G401.6 (cell line): Measurements from ENCODE around the gene MAPK8IP3.
"Not testable (repeated sequence)": the region's sequence is repeated elsewhere in the genome, so short reads cannot be mapped to it uniquely, and the experiment has no call there.

Experiments used
- FAIRE-seq: peaks from 2 replicates; lab custom pipeline; 2012; peaks lifted over from hg19 to GRCh38; lab: Jason Lieb, UNC

Gene MAPK8IP3

DNA sequence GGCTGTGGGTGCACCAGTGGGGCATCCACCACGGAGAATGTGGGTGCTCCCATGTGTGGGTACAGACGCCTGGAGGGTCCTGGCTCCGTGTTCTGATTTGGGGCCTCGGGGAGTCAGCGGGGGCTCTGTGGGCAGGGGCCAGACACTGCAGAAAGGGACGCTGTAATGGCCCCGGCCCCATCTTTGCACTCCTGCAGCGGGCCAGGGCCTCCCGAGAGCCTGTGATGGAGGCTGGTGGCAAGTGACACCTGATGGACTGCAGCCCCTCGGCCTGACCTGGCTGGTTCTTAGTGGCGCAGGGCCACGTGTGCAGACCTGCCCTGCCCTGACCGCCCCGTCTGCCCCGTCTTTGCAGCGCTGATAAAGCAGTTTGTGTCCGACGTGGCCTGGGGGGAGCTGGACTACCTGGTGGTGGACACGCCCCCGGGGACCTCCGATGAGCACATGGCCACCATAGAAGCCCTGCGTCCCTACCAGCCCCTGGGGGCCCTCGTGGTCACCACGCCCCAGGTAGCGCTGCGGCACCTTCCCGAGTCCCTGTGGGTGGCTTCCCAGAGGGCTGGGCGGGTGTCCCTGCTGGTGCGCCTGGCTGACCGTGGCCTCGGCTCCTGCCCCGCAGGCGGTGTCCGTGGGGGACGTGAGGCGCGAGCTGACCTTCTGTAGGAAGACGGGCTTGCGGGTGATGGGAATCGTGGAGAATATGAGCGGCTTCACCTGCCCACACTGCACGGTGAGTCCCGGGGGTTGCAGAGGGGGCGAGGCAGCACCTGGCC is 81.5 kb downstream of the MAPK8IP3 start:
- FAIRE-seq = no peak

DNA sequence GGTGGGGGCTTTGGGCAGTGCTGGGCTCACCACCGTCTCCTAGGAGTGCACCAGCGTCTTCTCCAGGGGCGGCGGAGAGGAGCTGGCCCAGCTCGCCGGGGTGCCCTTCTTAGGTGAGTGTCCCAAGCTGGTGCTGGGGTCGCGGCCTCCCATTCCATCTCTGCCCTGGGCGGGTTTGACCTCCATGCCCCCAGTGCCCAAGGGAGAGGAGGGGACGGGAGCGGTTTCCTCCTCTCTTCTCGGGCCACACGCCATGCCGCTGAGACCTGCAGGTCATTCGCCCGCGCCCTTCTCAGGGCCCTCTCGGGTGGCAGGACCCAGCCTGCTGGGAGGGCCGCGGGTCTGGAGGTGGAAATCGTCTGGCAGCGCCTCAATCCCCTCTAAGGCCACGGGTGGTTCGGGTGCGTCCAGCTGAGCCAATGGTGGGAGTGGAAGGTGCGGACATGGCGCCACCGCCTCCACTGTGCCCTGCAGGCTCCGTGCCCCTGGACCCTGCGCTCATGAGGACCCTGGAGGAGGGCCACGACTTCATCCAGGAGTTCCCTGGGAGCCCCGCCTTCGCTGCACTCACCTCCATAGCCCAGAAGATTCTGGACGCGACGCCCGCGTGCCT is 82.2 kb downstream of the MAPK8IP3 start:
- no peak for FAIRE-seq

DNA sequence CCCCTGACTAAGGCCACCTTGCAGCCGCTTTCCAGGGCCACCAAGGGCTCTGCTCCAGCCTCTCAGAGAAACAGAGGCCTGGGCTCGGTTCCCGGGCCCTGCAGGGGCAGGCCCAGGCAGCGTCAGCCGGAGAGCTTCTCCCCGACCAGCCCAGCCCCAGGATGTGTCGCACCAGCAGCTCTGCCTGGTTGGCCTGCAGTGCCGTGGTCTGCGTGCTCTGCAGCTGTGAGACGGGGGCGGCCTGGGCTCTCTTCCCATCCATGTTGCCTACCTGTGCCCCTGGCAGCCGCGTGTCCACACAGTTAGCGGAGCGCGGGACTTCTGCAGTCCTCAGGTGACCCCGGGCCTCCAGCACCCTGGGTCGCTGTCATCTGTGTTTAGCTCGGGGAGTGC is 82.7 kb downstream of the MAPK8IP3 start:
- FAIRE-seq = no peak

DNA sequence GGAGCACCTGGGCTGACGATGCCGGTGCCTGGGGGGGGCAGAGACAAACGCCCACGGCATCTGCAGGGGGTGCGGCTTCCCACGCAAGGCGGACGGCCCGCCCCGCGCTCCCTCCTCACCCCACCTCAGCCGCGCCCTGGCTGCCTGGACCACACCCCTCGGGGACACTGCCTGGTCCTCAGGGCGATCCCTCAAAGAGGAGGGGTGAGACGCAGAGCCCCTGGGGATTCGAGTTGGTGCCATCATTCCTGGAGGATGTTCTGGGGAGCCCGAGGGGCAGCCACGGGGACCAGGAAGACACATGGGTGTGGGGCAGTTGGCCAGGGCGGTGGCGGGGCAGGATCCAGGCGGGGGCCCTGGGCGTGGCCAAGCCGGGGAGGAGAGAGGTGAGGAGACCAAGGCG is 83.6 kb downstream of the MAPK8IP3 start:
- no peak for FAIRE-seq

DNA sequence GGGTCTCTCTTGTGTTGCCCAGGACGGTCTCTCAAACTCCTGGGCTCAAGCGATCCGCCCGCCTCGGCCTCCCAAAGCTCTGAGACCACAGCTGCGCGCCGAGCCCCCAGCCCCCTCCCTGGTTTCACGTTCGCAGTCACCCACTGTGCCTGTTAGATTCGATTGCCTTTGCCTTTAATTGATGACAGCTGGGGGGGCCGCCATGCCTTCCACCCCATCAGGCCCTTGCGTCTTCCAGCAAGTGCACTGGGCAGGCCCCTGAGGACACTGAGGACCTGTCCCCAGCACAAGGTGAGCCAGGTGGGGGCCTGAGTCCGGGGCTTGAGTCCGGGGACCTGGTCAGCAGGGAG is 84.2 kb downstream of the MAPK8IP3 start:
- FAIRE-seq = no peak

DNA sequence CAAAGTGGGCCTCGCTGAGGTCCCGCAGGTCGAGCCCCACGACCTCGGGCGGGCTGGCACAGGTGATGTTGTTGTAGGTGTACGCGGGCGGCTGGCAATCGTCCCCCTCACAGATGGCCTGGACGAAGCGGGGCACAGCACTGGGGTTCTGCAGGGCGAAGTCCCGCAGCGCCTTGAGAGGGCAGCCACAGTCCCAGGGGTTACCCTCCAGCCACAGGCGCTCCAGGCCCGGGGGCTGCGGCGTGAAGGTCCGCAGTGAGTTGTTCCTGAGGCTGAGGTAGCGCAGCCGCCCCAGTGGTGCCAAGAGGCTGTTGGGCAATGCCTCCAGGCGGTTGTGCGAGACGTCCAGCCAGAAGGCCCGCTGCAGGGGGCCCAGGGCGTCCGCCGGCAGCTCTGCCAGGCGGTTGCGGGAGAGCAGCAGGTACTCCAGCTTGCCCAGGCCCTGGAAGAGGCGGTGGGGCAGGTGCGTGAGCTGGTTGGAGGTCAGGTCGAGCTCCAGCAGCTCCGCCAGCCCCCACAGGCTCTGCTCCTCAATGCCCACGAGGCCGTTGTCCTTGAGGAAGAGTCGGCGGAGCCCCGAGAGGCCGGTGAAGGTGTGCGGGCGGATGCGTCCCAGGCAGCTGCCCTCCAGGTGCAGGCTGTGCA is 84.7 kb downstream of the MAPK8IP3 start:
- FAIRE-seq = no peak

DNA sequence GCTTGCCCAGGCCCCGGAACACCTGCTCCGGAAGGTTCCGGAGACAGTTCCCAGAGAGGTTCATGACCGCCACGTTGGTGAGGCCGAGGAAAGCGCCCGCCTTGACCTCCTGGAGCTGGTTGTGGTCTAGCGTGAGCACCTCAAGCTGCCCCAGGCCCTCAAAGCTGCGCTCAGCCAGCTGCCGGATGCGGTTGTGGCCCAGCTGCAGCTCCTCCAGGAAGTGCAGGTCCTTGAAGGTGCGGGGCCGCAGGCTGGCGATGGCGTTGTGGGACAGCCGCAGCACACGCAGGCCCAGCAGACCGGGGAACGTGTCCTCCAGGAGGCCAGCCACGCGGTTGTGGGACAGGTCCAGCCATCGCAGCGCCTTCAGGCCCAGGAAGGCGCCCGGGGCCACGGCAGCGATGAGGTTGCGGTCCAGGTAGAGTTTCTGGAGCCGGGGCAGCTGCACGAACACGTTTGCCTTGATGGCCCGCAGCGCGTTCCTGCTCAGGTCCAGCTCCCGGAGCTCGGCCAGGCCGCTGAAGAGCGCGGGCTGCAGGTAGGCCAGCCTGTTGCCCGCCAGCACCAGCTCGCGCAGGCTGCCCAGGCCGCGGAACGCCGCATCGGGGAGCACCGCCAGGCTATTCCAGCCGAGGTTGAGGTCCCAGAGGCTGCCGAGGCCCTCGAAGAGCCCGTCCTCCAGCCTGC is 85.4 kb downstream of the MAPK8IP3 start:
- no peak for FAIRE-seq

DNA sequence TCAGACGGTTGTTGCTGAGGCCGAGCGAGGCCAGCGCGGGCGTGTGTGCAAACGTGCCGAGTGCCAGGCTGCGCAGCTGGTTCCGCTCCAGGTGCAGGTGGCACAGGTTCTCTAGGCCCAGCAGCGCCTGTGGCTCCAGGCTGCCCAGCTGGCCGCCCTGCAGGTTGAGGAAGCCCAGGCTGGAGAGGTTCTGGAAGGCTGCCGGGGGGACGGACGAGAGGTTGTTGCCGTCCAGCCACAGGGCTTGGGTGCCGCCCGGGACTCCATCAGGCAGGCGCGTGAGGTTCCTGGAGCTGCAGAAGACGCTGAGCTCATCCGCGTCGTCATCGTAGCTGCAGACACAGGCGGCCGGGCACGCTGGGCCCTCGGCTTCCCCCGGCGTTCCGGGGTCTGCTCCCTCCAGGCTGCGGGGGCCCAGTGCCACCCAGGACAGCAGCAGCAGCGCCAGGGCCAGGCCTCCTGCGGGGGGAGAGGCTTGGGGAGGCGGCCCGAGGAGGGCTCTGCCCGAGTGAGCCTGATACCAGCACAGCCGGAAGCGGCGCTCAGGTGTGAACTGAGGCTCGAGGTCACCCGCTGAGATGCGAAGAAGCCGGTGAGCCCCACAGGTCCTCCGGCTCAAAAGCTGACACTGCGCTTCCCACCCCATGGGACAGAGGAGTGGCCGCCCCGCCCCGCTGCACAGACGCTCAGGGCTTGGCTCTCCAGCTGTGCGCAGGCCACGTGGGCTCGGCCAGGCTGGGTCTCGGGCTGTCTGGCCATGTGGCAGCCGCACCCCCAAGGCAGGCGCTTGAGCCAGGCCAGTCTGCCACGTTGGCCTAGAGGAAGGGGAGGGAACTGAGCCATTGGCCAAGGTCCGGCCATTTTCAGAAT is 86.2 kb downstream of the MAPK8IP3 start:
- FAIRE-seq = no peak

DNA sequence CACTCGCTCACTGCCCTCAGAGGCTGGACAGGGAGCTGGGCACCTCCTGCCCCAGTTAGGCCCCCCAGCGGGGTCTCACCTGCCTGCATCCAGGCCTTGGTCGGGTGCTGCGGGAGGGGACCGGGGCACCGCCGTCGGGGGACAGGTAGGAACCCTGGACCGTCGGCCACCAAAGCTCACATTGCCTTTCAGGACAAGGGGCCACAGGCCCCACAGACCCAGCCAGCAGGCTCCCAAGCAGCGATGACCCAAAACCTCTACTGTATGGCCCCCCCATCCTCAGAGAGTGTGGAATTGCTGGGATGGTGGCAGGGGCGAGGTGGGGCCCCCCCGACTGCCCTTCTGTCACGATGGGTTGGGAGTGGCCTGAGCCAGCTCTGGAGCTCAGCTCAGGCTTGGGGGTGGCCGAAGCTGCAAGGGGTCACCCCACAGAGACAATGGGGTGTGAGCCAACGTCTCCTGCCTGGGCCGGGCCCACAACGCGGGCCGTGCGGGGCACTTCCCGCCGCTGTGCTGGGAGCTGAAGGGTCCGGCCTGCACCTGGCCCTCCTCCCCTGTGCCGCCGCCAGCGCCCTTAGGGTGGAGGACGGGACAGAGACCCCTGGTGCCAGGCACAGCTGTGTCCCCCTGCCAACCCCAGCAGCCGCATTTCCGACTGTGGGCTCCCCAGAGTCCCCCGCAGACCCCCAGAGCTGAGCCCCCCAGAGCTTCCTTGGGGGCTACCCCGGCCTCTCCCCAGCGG is 87.0 kb downstream of the MAPK8IP3 start:
- FAIRE-seq = no peak

DNA sequence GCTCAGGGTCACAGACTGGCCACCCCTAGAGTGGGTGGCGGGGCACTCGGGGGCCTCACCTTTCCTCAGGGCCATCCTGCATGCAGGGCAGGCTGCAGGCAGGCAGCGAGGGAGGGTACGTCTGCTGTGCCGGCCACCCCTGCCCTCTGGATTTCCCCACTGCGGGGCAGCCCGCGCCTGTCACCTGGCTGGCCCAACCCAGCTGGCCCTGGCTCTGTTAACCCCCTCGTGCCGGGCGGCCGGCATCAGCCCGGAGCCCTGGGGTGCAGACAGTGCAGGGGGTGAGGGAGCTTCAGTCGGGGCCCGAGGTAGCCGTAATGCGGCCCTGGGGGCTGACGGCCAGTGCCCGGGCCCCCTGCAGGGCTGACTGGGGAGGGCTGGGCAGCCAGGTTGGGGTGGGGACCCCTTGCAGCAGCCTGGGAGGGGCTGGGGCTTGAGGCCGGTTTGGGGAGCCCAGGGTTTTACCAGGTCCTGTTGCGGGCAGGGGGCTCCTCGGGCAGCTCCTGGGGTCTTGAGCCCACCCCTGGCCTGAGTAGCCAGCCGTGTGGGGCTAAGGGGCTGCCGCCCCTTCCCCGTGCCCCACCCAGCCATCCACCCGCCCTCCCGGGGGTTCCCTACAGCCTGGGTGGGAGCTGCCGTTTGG is 87.7 kb downstream of the MAPK8IP3 start, which contains the start of gene IGFALS:
IGFALS (minus strand) TSS at position 128 of the 643 bp plus-strand sequence; CDS start at position 75, 53 bp downstream.
- no peak for FAIRE-seq

DNA sequence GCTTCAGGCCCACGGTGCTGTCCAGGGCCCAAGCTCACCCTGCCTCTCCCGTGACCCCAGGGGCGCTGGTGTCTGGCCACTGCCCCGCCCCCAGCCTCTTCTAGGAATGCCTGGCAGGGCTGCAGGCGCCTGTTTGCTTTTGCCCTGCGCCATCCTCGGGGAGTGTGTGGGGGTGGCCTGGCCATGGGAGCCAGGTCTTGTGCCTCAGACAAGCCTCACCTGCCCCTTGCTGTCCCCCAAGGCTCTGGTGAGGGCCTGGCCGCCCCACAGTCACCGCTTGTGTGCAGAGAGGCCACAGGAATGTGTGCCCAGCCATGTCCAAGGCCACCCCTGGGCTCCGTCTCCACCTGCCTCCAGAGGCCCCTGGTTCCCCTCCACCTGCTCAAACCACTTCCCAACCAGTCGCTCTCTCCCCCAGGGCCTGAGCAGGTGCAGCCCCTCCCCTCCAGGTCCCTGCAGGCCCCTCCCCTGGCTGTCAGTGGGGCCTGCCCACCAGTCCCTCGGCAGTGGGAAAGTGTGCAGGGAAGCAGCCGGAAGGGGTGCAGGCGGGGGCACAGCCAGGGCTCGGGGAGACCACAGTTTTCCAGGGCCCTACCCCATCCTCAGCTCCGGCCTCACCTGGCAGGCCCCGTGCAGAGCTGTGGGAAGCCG is 88.4 kb downstream of the MAPK8IP3 start:
- FAIRE-seq = no peak

DNA sequence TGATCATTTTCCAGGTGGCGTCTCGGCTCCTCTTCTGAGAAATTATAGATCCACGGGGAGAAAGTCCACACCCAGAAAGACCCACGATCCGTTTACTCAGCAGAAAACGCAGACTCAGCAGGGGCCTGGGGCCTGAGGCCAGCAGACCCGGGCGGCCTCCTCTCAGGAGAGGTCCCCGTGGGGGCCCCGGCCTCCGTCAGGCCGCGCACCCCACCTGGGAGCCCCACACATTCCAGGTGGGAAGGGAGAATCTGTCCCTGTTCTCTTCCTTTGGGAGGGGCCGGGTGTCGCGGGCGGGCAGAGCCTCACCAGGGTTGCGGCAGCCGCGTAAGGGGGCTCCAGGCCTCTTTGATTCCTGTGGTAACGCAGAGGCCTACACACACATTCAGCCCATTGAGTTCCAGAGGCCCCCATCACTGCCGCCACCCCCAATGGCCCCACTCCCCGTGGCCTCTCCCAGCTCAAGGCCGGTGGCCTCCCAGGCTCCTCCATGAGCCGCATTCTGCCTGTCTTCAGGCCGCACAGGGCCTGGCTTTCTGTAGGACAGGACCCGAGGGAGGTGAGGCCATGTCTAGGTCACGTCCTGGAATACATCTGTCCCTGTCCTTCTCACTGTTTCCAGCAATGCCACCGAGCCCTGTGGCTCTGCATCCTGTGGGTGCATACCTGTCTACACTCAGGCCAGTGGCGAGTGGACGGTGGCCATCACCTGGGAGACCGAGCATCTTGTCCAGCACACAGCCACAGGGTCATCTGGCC is 89.1 kb downstream of the MAPK8IP3 start:
- no peak for FAIRE-seq

DNA sequence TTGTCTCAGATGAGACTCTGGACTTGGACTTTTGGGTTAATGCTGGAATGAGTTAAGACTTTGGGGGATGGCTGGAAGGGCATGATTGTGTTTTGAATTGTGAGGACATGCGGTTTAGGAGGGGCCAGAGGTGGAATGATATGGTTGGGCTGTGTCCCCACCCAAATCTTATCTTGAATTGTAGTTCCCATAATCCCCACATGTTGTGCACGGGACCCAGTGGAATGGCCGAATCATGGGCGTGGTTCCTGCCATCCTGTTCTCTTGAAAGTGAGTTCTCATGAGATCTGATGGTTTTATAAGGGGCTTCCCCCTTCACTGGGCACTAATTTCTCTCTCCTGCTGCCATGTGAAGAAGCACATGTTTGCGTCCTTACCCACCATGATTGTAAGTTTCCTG is 93.3 kb downstream of the MAPK8IP3 start:
- not testable (repeated sequence) for FAIRE-seq

DNA sequence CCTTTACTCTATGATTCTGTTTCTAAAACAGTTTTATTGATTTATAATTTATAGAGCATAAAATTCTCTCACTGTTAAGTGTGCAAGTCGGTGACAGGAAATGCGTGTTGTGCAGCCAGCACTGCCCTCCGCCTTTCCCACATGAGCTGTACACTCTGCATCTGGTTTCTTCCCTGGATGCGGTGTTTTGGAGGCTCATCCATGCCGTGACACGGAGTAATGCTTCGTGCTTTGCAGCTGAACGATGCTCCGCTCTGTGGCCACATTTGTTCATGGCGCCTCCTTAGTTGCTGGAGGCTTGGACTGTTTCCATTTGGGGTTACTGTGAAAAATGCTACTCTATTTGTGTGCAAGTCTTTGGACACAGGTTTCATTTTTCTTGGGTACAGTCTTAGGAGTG is 94.7 kb downstream of the MAPK8IP3 start:
- no peak for FAIRE-seq

DNA sequence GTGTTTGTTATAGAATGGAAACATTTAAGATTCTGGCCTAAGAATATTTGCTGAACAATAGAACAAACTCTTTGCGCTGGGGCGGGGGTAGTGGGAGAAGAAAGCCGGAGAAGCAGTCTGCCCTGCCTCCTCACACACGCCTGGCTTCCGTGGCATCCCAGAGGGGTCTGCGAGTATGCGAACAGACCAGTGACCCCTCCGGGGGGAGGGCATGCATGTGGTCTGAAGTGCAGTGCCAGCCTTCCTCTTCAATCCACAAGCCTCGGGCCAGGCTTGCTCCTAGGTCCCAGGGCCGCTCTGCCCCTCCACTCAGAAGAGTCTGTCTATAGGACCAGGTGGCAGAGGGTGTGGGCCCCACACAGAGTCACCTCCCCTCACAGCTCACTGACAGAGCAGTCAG is 101.6 kb downstream of the MAPK8IP3 start:
- no peak for FAIRE-seq

DNA sequence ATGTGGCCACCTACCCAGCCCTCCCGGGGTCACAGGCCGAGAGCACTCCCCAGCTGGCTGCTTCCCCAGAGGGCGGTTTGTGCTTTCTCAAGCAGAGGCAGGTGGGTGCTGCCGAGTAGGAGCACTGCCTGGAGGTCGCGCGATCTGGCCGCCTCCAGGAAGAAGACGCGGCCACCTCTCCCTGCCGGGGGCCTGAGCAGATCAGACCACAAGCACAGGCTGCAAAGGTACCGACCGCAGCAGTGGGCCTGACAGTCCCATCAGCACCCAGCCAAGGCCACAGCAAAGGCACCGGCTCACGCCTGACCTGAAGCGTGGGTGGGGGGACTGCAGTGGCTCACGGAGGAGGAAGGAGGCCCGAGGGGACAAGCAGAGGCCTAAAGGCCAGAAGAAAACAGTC is 102.7 kb downstream of the MAPK8IP3 start:
- FAIRE-seq = no peak

DNA sequence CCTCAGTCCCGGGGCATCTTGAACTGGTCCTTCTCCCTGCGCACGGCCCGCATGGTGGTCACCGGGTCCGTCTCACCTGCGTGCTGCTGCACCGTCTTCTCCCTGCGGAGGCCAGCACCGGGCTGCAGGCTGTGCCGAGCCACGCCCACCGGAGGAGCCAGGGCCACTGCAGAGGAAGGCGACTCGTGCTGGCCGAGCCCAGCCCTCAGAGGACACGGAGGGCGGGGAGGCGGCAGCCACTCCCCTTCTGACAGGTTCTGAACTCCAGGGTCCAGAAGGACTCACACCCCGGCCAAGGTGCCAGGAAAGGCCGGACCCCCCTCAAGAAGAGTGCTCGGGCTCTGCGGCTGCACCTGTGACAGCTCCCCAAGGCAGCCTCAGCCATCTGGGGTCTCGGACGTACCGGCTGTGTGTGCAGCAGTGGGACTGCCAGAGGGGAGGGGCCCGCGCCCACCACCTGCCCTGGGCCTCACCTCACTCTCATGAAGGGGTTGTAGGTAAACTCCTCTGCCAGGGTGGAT is 103.3 kb downstream of the MAPK8IP3 start:
- no peak for FAIRE-seq

DNA sequence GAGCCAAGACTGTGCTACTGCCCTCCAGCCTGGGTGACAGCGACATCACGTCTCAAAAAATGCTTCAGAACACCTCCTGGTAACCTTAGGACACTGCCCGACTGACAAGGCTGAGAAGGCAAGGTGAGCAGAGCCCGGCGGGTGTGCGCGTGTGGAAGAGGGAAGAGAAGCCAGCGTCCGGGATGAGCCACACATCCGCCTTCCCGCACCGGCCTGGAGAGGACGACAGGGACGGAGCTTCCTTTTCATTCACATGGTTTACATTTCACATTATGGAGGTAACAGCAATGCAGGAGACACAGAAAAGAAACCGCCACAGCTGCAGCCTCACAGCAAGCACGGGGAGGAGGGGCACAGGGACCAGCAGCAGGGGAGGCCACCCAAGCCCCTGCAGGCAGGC is 104.1 kb downstream of the MAPK8IP3 start:
- FAIRE-seq = no peak

DNA sequence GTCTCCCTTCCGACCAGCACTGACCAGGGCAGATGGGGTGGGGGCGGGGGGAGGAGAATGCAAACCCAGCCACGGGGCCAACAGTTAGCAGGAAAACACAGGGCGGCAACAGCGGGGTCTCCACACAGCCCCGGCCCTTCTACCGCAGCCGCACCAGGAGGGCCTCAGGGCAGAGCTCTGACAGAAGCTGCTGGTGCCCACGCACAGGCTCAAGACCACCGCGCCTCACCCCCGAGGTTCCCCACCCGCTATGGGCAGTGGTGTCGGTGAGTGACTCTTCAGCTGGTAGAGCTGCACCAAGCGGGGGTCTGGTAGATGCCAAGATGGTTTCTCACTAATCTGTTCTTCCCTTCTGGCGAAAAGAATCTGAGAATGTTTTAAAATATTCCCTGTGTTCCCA is 104.5 kb downstream of the MAPK8IP3 start:
- no peak for FAIRE-seq
